ENCODE results near the gene MINDY1.

The MINDY1 gene

GRCh38 chr1:150969626-150970025 is 37.1 kb downstream of the MINDY1 start:
- Mint-ChIP-seq H3K36me3 (ENCODE audit: low read depth) (peaks cover 55% of the 10 kb centered on the region), H3K4me1 (ENCODE audit: low read depth) (peaks cover 40% of the 10 kb centered on the region), H3K27ac (peak overlapping the region; percentile 89), H3K9me3 (no peaks in the 10 kb centered on the region), H3K27me3 (no peaks in the 10 kb centered on the region), H3K4me3 (no peak overlapping the region)

GRCh38 chr1:150968491-150968890 is 38.2 kb downstream of the MINDY1 start:
- no peak overlapping the region for H3K27ac Mint-ChIP-seq
- peaks cover 37% of the 10 kb centered on the region for H3K4me1 Mint-ChIP-seq (ENCODE audit: low read depth)
- H3K27me3 Mint-ChIP-seq = no peaks in the 10 kb centered on the region
- H3K9me3 Mint-ChIP-seq = no peaks in the 10 kb centered on the region
- H3K4me3 Mint-ChIP-seq = no peak overlapping the region
- peaks cover 66% of the 10 kb centered on the region for H3K36me3 Mint-ChIP-seq (ENCODE audit: low read depth)

- Mint-ChIP-seq H3K36me3 (ENCODE audit: low read depth) (peaks cover 68% of the 10 kb centered on the region), H3K27me3 (no peaks in the 10 kb centered on the region), H3K4me1 (ENCODE audit: low read depth) (peaks cover 33% of the 10 kb centered on the region), H3K4me3 (no peak overlapping the region), H3K9me3 (no peaks in the 10 kb centered on the region), H3K27ac (no peak overlapping the region)
Observed at GRCh38 chr1:150967936-150968335, 38.8 kb downstream of the MINDY1 start.

- H3K27me3 Mint-ChIP-seq = no peaks in the 10 kb centered on the region
- H3K4me3 Mint-ChIP-seq = no peak overlapping the region
- H3K9me3 Mint-ChIP-seq = no peaks in the 10 kb centered on the region
- H3K27ac Mint-ChIP-seq = peak overlapping the region; percentile 42
- peaks cover 13% of the 10 kb centered on the region for H3K4me1 Mint-ChIP-seq (ENCODE audit: low read depth)
- peaks cover 69% of the 10 kb centered on the region for H3K36me3 Mint-ChIP-seq (ENCODE audit: low read depth)
Observed at GRCh38 chr1:150966011-150966410, 40.7 kb downstream of the MINDY1 start.

GRCh38 chr1:150965605-150966004 is 41.1 kb downstream of the MINDY1 start:
- H3K4me3 Mint-ChIP-seq = no peak overlapping the region
- H3K9me3 Mint-ChIP-seq = no peaks in the 10 kb centered on the region
- peaks cover 9% of the 10 kb centered on the region for H3K4me1 Mint-ChIP-seq (ENCODE audit: low read depth)
- H3K27me3 Mint-ChIP-seq = no peaks in the 10 kb centered on the region
- peak overlapping the region; percentile 42 for H3K27ac Mint-ChIP-seq
- peaks cover 69% of the 10 kb centered on the region for H3K36me3 Mint-ChIP-seq (ENCODE audit: low read depth)

GRCh38 chr1:150964164-150964489 is 42.6 kb downstream of the MINDY1 start:
- H3K36me3 Mint-ChIP-seq (ENCODE audit: low read depth) = peaks cover 82% of the 10 kb centered on the region

GRCh38 chr1:150963321-150964163 is 43.2 kb downstream of the MINDY1 start:
- no peaks in the 10 kb centered on the region for H3K27me3 Mint-ChIP-seq
- peaks cover 3% of the 10 kb centered on the region for H3K4me1 Mint-ChIP-seq (ENCODE audit: low read depth)
- H3K36me3 Mint-ChIP-seq (ENCODE audit: low read depth) = peaks cover 83% of the 10 kb centered on the region
- H3K4me3 Mint-ChIP-seq = no peak overlapping the region
- peak overlapping the region; percentile 28 for H3K27ac Mint-ChIP-seq
- no peaks in the 10 kb centered on the region for H3K9me3 Mint-ChIP-seq

More at GRCh38 chr1:150964164-150964489, 42.6 kb downstream of the MINDY1 start:
- peaks cover 3% of the 10 kb centered on the region for H3K4me1 Mint-ChIP-seq (ENCODE audit: low read depth)
- H3K9me3 Mint-ChIP-seq = no peaks in the 10 kb centered on the region
- H3K27me3 Mint-ChIP-seq = no peaks in the 10 kb centered on the region
- H3K27ac Mint-ChIP-seq = peak overlapping the region; percentile 28
- no peak overlapping the region for H3K4me3 Mint-ChIP-seq

- Mint-ChIP-seq H3K9me3 (no peaks in the 10 kb centered on the region), H3K4me1 (ENCODE audit: low read depth) (peaks cover 3% of the 10 kb centered on the region), H3K4me3 (no peak overlapping the region), H3K27me3 (no peaks in the 10 kb centered on the region), H3K36me3 (ENCODE audit: low read depth) (peaks cover 75% of the 10 kb centered on the region), H3K27ac (peak overlapping the region; percentile 15)
Observed at GRCh38 chr1:150961756-150962155, 44.9 kb downstream of the MINDY1 start.

- no peaks in the 10 kb centered on the region for H3K9me3 Mint-ChIP-seq
- H3K36me3 Mint-ChIP-seq (ENCODE audit: low read depth) = peaks cover 74% of the 10 kb centered on the region
- H3K27me3 Mint-ChIP-seq = no peaks in the 10 kb centered on the region
- H3K4me3 Mint-ChIP-seq = no peak overlapping the region
- H3K4me1 Mint-ChIP-seq (ENCODE audit: low read depth) = peaks cover 2% of the 10 kb centered on the region
- no peak overlapping the region for H3K27ac Mint-ChIP-seq
Observed at GRCh38 chr1:150960646-150961045, 46.1 kb downstream of the MINDY1 start.

GRCh38 chr1:150957666-150958065 is 49.0 kb downstream of the MINDY1 start:
- Mint-ChIP-seq H3K9me3 (no peaks in the 10 kb centered on the region), H3K27me3 (no peaks in the 10 kb centered on the region), H3K4me3 (no peak overlapping the region), H3K36me3 (ENCODE audit: low read depth) (peaks cover 70% of the 10 kb centered on the region), H3K27ac (no peak overlapping the region), H3K4me1 (ENCODE audit: low read depth) (no peaks in the 10 kb centered on the region)

GRCh38 chr1:150955280-150955679 is 51.4 kb downstream of the MINDY1 start:
- no peaks in the 10 kb centered on the region for H3K27me3 Mint-ChIP-seq
- H3K4me1 Mint-ChIP-seq (ENCODE audit: low read depth) = no peaks in the 10 kb centered on the region
- H3K36me3 Mint-ChIP-seq (ENCODE audit: low read depth) = peaks cover 74% of the 10 kb centered on the region
- no peak overlapping the region for H3K4me3 Mint-ChIP-seq
- peak overlapping the region; percentile 9 for H3K27ac Mint-ChIP-seq
- H3K9me3 Mint-ChIP-seq = no peaks in the 10 kb centered on the region

GRCh38 chr1:150954708-150955107 is 52.0 kb downstream of the MINDY1 start:
- H3K36me3 Mint-ChIP-seq (ENCODE audit: low read depth) = peaks cover 76% of the 10 kb centered on the region
- no peaks in the 10 kb centered on the region for H3K4me1 Mint-ChIP-seq (ENCODE audit: low read depth)
- H3K9me3 Mint-ChIP-seq = no peaks in the 10 kb centered on the region
- H3K27me3 Mint-ChIP-seq = no peaks in the 10 kb centered on the region
- no peak overlapping the region for H3K4me3 Mint-ChIP-seq
- H3K27ac Mint-ChIP-seq = no peak overlapping the region

All from stimulated activated naive CD8-positive, alpha-beta T cell treated with anti-CD3 and anti-CD28 coated beads, Interleukin-15, Interleukin-2, amounts not matched to agents 100 ng/mL and 50 ng/mL, for 24 hours (primary cell).